ENCODE data around the gene GIGYF2.
"Not testable (repeated sequence)": the region's sequence is repeated elsewhere in the genome, so short reads cannot be mapped to it uniquely, and the experiment has no call there.

GIGYF2 gene

DNA sequence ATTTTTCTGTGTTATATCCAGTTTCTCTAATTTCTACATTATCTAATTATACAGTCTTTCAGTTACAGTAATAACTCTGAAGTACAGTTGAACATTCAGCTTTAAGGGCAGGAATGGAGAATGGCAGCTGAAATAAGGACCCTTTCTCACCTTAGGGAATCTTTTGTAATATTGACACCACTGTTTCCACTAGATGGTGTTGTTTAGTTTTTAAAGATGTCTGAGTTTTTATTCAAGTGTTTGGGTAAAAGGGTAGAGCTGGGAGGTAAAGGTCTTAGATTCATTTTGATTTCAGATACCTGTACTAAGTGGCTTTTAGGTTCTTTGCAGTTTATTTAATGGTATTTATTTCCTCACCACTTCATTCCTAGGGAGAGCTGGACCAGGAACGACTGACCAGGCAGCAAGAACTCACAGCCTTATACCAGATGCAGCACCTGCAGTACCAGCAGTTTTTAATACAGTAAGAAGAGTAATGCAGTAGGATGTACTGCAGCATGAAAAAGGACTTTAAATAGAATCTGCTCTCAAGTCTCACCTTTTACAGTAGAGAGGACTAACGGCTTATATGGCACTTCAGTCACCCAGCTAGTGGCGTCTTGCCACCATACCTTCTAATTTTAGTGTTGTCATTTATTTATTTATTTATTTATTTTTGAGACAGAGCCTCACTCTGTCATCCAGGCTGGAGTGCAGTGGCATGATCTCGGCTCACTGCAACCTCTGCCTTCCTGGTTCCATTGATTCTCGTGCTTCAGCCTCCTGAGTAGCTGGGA is 112.4 kb downstream of the GIGYF2 start:
- FAIRE-seq (peak; percentile 40), DNase-seq (ENCODE audit: insufficient read length, low spot score) (no peak)

DNA sequence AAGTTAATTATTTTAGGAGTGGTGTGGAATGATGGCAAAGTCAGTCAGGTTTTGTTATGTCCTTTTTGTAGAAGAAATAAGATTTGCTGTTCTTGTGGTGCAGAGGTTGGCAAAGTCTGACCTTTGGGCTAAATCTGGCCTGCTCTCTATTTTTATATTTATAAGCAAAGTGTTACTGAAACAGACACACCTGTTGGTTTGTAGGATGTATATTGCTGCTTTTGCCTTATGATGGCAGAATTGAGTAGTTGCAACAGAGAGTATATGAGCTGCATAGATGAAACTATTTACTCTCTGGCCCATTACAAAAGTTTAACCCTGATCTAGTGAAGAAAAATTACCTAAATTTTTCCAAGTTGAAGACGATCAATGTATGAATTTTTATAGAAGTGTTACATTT is 113.3 kb downstream of the GIGYF2 start:
- DNase-seq (ENCODE audit: insufficient read length, low spot score) (no peak), FAIRE-seq (no peak)

DNA sequence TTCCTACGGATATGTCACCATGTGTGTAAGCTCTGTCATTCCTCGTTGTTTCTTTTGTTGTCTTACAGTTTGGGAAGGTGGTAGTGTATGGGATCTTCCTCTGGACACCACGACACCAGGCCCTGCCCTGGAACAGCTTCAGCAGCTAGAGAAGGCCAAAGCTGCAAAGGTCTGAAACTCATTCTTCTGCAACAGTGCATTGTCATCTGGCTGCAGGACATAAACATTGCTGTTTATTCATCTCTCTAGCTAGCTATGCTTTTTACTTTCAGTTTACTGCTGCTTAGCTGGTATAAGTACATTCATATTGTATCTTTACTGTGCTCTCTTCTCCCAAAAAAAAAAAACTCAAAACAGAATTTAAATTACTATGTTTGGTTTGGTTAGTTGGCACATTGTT is 118.4 kb downstream of the GIGYF2 start:
- no peak for DNase-seq (ENCODE audit: insufficient read length, low spot score)
- FAIRE-seq, result no peak

DNA sequence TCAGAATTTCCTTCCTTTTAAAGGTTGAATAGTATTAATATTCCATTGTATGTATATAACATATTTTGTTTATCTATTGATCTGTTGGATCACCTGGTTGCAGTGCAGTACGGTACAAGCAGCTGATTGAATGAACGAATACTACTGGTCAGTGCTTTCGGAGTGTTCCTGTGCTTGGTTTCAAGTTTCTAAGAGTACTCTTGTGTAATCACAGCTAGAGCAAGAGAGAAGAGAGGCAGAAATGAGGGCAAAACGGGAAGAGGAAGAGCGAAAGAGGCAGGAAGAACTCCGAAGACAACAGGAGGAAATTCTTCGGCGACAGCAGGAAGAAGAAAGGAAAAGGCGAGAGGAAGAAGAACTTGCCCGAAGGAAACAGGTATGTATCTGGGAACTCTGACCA is 119.5 kb downstream of the GIGYF2 start:
- DNase-seq (ENCODE audit: insufficient read length, low spot score) (no peak), FAIRE-seq (no peak)

DNA sequence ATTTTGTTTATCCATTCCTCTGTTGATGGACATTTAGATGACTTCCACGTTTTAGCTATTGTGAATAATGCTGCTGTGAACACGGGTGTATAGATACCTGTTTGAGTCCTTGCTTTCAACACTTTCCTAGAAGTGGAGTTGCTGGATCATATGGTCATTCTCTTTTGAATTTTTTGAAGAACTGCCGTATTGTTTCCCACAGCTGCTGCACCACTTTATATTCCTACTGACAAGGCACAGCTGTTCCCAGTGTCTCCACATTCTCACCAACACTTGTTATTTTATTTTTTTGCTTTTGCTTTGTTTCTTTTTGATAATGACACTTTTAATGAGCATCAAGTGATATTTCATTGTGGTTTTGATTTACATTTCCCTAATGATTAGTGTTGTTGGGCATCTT is 120.6 kb downstream of the GIGYF2 start:
- FAIRE-seq, result no peak
- no peak for DNase-seq (ENCODE audit: insufficient read length, low spot score)

DNA sequence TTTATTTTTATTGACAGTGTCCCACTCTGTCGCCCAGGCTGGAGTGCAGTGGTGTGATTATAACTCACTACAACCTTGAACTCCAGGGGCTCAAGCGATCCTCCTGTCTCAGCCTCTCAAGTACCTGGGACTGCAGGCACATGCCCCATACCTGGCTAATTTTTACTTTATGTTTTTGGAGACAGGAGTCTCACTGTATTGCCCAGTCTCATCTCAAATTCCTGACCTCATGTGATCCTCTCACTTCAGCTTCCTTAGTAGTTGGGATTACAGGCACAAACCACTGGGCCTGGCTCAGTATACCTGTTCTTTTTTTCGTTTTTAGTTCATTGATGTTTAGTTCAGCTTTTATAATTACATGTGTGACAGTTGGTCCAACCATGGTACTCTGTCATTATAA is 132.9 kb downstream of the GIGYF2 start:
- no peak for FAIRE-seq
- no peak for DNase-seq (ENCODE audit: insufficient read length, low spot score)

DNA sequence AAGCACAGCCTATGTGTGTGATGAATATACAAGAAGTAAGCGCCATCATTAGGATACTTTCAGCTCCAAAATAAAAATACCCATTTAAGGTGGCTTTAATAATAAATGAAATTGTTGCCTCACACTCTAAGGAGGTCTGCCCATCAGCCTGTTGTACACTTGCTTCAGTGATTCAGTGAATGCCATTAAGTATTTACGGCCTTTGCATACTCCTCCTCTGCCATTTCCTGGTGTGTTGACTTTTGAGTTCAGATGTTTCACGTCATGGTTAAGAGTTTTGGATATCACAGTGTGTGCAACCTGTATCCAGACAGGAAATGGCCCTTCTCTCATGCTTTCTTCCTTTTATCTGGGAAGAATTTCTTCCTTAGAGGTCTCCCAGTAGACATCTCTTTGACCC is 134.4 kb downstream of the GIGYF2 start:
- DNase-seq (ENCODE audit: insufficient read length, low spot score), result no peak
- FAIRE-seq, result peak; percentile 8

DNA sequence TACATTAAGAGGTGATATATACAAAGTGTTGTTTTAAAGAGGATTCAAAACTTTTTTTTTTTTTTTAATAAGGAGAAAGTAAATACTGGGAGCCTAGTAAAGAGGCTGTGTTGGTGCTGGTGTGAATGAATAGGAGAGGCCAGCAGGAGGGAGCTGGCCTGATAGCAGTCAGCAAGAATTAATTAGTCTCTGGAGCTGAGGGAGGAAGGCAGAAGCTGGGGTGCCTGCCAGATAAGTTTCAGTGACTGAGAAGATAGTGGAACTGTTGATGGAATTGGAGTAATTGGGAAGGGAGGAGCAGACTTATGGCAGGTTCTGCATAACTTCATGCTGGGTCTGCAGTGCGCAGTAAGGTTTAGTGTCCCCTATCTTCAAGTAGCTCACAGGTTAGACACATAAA is 136.7 kb downstream of the GIGYF2 start:
- no peak for FAIRE-seq
- no peak for DNase-seq (ENCODE audit: insufficient read length, low spot score)

DNA sequence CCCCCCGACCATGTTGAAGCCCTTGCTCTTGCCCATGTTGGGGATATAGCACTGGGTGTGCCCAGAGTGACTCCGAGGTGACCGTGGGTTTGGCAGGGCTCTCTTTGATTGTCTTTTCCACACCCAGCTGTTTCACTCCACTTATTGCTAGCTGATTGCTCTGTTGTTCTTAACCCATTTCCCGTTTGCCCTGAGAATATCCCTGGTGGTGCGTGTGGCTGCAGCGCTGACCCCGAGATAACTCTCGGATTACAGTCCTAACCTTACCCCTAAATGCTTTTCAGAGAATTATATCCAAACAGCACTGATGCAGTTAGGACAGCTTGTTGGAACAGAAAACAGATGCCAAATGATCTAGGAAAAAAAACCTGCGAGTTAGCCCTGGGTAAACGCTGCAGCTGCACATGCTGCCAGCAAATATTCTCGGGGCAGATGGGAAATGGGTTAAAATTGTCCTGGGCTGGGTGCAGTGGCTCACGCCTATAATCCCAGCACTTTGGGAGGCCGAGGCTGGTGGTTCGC is 138.6 kb downstream of the GIGYF2 start:
- FAIRE-seq (no peak), DNase-seq (ENCODE audit: insufficient read length, low spot score) (no peak)

DNA sequence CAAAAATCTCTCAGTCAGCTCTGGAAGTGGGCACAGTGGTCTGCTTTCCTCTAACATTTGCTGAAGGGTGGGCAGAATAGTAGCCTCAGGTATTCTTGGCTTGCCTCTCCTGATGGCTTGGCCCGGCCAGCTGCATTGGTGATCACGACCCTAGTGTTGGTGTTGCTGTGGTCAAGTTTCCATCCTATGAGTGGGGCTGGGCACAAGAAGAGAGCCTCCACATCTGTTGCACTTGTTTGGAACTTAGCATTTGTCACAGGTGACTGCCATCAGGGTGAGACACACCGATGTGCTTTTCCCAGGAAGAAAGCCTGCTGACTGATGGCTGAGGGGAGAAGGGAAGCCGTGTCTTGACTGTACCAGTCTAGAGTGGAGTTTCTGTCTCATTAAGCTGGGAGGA is 139.8 kb downstream of the GIGYF2 start:
- no peak for DNase-seq (ENCODE audit: insufficient read length, low spot score)
- no peak for FAIRE-seq

DNA sequence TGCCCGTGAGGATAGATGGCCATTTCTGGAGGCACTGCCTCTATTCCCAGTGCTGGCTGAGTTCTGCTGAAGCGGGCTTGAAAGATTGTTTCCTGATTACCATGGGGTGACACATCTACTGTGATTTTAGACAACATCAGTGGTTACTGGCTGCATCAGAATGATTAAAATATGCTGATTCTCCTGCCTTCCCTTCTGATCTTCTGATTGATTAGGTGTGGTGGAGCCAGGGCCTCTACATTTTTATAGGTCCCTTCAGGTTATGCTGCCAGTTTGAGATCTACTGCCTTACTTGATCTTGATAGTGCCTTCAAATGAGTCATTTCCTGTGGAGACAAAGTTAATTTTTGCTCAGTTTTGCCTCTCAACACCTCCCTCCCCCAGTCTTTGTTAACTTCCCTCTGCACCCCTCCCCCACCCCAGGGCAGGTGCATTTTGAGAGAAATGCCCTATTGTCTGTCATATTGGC is 141.3 kb downstream of the GIGYF2 start:
- peak; percentile 97 for FAIRE-seq

DNA sequence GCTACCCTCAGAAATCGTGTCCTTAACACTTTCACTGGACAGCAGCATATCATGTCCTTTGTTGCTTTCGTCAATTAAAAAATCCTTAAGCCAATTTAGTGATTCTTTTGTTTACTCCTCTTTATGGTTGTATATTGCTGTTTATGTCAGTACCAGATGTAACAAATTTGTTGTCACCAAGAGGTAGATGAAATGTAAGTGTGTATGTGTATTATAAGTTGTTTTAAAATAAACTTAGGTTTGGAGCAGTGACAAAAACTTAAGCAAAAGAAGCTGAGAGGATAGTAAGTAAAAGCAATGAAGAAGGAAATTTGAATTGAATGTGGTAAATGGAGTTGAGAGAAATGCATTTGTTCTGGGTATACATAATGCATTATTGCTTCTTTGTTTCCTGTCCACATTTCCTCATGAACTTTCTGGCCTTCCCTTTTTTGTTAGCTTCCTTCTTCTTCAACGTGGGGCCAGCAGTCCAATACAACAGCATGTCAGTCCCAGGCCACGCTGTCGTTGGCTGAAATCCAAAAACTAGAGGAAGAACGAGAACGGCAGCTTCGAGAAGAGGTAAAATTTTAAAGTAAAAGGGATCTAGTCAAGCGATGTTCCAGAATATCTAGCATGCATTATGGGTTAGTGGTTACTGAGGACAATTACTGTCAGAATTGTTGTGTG is 142.4 kb downstream of the GIGYF2 start:
- FAIRE-seq, result peak; percentile 79
- no peak for DNase-seq (ENCODE audit: insufficient read length, low spot score)

More for the DNA sequence above, 141.3 kb downstream of the GIGYF2 start:
- peak; percentile 46 for DNase-seq (ENCODE audit: insufficient read length, low spot score)

DNA sequence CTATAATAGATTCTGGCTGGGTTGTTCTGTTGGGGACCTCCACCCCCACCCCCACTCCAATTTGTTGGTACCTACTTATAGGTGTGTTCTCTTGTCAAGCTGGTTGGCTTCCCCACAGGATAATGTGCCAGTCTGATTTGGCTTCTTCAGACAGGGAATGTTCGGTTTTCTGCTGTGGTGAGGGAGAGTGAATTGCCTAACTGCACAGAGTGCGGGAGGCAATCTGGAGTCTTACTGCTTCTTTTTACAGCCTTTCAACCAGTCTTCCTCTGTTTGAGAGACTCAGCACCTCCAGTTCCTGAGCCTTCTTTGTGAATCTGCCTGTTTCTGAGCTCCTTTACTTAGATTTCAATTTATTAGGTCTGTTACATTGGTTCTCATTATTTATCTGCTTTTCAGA is 145.6 kb downstream of the GIGYF2 start:
- FAIRE-seq (no peak), DNase-seq (ENCODE audit: insufficient read length, low spot score) (no peak)

DNA sequence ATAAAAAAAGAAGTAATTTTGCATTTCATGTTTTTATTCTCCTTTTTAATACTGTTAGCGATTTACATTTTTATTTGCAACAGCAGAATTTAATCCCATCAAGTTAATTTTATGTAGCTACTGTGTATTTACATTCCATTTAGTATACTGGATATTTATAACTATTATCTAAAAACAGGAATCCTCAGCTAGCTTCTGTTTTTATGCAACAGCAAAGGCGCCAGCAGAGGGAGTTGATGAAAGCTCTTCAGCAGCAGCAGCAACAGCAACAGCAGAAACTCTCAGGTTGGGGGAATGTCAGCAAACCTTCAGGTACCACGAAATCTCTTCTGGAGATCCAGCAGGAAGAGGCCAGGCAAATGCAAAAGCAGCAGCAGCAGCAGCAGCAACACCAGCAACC is 146.7 kb downstream of the GIGYF2 start:
- FAIRE-seq, result no peak
- DNase-seq (ENCODE audit: insufficient read length, low spot score), result no peak

DNA sequence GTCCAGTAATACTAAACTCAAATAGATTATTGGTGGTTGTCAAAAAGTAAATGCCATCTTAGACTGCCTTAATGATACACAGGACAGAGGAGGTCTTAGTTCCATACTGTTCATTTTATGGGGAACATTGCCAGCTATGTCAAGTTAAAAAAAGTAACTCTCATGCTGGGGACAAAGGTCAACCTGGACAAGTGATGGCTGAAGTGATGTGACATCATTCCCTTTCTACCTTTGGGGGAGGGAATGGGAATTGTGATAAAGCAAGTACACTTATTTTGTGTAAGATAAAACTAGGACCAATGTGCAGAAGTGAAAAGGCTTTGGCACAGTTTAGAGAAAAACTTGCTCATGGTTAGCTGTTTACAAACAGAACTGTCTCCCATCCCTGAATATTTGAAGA is 148.9 kb downstream of the GIGYF2 start:
- DNase-seq (ENCODE audit: insufficient read length, low spot score) (no peak), FAIRE-seq (no peak)

DNA sequence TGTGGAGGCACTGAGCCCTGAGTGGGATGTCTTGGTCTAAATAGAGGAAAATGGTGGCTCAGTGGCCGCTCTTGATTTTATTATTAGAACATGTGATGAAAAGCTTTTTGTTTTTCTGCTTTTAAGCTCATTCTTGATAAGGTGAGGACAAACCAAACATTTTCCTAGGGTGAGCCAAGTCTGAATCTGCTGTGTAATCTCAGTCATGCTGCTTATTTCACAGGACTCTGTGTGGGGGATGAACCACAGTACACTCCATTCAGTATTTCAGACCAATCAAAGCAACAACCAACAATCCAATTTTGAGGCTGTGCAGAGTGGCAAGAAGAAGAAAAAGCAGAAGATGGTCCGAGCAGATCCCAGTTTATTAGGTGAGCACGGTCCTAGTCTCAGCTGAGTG is 152.9 kb downstream of the GIGYF2 start:
- no peak for DNase-seq (ENCODE audit: insufficient read length, low spot score)
- no peak for FAIRE-seq

DNA sequence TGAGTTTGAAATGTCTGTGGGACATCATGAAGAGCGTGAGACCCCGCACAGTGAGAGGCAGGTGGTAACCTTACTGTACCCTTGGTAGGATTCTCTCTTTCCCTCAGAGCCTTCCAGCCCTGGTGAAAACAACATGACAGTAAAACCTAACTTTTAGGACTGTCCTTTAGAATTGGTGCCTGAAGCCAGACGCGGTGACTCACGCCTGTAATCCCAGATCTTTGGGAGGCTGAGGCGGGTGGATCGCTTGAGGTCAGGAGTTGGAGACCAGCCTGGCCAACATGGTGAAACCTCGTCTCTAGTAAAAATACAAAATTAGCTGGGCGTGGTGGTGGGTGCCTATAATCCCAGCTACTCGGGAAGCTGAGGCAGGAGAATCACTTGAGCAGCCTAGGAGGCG is 154.9 kb downstream of the GIGYF2 start:
- DNase-seq (ENCODE audit: insufficient read length, low spot score); FAIRE-seq: not testable (repeated sequence)

DNA sequence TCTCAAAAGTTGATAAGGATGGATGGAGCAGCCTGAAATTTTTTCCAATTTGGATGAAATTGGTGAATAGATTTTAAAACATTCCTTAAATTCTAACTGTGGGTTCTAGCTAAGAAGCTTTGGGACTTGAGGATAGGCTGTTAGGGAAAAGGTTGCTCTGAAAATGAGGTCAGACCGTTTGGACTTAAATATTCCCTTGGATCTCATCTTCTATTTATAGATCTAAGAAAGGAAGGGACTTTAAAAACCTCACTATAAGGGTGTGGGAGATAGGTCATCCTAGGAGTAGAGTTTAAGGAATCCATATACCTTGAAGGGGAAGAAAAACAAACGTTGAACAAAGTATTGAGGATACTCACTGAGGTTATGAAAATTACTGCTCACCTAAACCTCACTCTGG is 155.5 kb downstream of the GIGYF2 start:
- FAIRE-seq (no peak), DNase-seq (ENCODE audit: insufficient read length, low spot score) (no peak)

DNA sequence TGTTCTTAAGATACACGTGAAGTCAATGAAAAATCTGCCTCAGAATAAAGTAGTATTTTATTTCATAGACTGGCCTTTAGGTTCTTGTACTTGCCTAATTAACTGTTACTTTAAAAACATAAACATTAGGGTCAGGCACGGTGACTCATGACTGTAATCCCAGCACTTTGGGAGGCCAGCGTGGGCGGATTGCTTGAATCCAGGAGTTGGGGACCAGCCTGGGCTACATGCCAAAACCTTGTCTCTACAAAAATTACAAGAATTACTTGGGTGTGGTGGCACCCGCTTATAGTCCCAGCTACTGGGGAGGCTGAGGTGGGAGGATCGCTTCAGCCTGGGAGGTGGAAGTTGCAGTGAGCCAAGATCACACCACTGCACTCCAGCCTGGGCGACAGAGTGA is 157.0 kb downstream of the GIGYF2 start:
- DNase-seq (ENCODE audit: insufficient read length, low spot score) (no peak), FAIRE-seq (no peak)

DNA sequence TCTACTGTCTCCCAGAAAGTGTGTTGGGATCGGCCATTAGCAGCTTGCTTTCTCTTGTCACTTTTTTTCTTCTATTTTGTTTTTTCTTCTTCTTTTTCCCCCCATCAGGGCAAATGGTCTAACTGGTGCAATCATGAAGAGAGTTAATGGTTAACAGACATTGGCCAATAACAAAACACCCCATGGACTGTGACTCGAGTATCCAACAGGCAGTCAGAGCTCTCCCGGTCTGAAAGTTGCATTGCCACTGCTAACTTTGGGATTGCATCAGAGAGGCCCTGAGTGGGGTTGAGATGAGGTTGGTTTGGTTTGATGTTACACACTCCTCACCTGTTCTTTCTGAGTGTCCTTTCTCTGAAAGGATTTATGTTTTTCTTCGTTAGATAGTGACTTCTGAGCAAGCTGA is 160.0 kb downstream of the GIGYF2 start:
- FAIRE-seq (no peak), DNase-seq (ENCODE audit: insufficient read length, low spot score) (no peak)

DNA sequence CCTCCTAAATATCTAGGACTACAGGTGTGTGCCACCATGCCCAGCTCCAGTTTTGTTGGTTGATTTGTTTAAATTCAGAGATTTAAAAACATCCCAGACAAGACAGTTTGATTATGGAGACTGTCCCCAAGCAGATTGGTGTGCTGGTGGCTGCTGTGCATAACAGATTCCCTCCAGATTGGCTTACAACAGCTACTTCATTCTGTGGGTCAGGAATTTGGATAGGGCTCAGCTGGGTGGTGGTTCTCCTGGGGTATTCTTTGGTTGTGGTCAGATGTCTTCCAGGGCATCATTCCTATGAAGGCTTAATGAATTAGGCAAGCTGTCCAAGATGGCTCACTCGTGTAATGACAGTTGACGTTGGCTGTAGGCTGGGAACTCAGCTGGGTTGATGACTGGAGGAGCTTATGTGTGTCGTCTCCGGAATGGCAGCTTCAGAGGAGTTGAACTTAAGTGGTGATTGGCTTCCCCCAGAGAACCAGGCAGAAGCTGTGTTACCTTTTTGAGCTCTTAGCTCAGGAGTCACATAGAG is 162.3 kb downstream of the GIGYF2 start:
- DNase-seq (ENCODE audit: insufficient read length, low spot score), result no peak
- no peak for FAIRE-seq

All from GM19239 (cell line).